ENCODE data around the gene IER2. TPM values are rescaled to one million over a fixed set of nuclear protein-coding genes. Genes with fewer than 3 reads are reported as not detected.

The IER2 gene
- total and polyA plus RNA-seq, 9 of the 15 experiments (the other 6 are each of a cell fraction or from before 2014, with no cell fraction given): 4.5 to 205 (median 23.7) TPM

DNA sequence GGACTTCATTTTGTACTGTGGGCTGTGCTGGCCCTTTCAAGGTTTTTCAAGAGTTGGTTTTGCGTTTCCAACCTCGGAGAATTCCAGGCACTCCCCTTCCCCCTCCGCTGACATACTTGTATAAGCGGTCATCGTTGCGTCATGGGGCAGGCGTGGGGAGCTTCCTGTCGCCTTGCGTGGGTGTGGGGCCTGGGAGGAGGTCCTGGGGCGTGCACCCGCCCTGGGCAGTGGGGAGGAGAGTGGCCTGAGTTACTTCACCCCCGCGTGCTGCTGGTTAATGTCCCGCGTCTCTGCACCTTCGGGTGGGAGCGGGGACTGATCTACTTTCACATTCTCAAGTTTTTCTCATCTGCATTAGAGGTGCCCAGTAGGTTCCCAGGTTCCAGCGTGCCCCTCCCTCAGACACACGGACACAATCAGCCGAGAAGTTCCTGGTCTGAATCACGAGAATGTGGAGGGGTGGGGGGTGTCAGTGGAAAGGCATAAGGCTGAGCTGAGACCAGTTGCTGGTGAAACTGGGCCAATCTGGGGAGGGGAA lies 4.1 kb downstream of the IER2 start (continued):
- TF ChIP-seq ZNF695 (CRISPR knock-in tag; IDR thresholded peaks at IDR 0.05) (no peak), SIRT6 (IDR thresholded peaks at IDR 0.05; ENCODE audit: low read depth, low read length) (no peak), ZNF3 (CRISPR knock-in tag; IDR thresholded peaks at IDR 0.05) (no peak), JUN (IDR thresholded peaks at IDR 0.05; ENCODE audit: borderline replicate concordance, low read depth, low read length) (0 out of 2 replicates have a peak, but pooled peaks have one; percentile 46), JUN (CRISPR knock-in tag; IDR thresholded peaks at IDR 0.05; ENCODE audit: borderline replicate concordance) (no peak), RFX7 (CRISPR knock-in tag; IDR thresholded peaks at IDR 0.05) (no peak), JUNB (CRISPR knock-in tag; conservative IDR thresholded peaks at IDR 0.05) (0 out of 2 replicates have a peak, but pooled peaks have one; percentile 6), TCF7L2 (IDR thresholded peaks at IDR 0.05; ENCODE audit: low read depth, low read length) (no peak), MEF2A (IDR thresholded peaks at IDR 0.05; ENCODE audit: control insufficient read depth, low read depth, low read length) (no peak), ATF7 (IDR thresholded peaks at IDR 0.05) (peak; percentile 71), MBD2 (IDR thresholded peaks at IDR 0.05; ENCODE audit: borderline replicate concordance, low read depth) (peak; percentile 46; the same call in 1 of the 2 replicates)
- TF ChIP-seq, protein P1, sequence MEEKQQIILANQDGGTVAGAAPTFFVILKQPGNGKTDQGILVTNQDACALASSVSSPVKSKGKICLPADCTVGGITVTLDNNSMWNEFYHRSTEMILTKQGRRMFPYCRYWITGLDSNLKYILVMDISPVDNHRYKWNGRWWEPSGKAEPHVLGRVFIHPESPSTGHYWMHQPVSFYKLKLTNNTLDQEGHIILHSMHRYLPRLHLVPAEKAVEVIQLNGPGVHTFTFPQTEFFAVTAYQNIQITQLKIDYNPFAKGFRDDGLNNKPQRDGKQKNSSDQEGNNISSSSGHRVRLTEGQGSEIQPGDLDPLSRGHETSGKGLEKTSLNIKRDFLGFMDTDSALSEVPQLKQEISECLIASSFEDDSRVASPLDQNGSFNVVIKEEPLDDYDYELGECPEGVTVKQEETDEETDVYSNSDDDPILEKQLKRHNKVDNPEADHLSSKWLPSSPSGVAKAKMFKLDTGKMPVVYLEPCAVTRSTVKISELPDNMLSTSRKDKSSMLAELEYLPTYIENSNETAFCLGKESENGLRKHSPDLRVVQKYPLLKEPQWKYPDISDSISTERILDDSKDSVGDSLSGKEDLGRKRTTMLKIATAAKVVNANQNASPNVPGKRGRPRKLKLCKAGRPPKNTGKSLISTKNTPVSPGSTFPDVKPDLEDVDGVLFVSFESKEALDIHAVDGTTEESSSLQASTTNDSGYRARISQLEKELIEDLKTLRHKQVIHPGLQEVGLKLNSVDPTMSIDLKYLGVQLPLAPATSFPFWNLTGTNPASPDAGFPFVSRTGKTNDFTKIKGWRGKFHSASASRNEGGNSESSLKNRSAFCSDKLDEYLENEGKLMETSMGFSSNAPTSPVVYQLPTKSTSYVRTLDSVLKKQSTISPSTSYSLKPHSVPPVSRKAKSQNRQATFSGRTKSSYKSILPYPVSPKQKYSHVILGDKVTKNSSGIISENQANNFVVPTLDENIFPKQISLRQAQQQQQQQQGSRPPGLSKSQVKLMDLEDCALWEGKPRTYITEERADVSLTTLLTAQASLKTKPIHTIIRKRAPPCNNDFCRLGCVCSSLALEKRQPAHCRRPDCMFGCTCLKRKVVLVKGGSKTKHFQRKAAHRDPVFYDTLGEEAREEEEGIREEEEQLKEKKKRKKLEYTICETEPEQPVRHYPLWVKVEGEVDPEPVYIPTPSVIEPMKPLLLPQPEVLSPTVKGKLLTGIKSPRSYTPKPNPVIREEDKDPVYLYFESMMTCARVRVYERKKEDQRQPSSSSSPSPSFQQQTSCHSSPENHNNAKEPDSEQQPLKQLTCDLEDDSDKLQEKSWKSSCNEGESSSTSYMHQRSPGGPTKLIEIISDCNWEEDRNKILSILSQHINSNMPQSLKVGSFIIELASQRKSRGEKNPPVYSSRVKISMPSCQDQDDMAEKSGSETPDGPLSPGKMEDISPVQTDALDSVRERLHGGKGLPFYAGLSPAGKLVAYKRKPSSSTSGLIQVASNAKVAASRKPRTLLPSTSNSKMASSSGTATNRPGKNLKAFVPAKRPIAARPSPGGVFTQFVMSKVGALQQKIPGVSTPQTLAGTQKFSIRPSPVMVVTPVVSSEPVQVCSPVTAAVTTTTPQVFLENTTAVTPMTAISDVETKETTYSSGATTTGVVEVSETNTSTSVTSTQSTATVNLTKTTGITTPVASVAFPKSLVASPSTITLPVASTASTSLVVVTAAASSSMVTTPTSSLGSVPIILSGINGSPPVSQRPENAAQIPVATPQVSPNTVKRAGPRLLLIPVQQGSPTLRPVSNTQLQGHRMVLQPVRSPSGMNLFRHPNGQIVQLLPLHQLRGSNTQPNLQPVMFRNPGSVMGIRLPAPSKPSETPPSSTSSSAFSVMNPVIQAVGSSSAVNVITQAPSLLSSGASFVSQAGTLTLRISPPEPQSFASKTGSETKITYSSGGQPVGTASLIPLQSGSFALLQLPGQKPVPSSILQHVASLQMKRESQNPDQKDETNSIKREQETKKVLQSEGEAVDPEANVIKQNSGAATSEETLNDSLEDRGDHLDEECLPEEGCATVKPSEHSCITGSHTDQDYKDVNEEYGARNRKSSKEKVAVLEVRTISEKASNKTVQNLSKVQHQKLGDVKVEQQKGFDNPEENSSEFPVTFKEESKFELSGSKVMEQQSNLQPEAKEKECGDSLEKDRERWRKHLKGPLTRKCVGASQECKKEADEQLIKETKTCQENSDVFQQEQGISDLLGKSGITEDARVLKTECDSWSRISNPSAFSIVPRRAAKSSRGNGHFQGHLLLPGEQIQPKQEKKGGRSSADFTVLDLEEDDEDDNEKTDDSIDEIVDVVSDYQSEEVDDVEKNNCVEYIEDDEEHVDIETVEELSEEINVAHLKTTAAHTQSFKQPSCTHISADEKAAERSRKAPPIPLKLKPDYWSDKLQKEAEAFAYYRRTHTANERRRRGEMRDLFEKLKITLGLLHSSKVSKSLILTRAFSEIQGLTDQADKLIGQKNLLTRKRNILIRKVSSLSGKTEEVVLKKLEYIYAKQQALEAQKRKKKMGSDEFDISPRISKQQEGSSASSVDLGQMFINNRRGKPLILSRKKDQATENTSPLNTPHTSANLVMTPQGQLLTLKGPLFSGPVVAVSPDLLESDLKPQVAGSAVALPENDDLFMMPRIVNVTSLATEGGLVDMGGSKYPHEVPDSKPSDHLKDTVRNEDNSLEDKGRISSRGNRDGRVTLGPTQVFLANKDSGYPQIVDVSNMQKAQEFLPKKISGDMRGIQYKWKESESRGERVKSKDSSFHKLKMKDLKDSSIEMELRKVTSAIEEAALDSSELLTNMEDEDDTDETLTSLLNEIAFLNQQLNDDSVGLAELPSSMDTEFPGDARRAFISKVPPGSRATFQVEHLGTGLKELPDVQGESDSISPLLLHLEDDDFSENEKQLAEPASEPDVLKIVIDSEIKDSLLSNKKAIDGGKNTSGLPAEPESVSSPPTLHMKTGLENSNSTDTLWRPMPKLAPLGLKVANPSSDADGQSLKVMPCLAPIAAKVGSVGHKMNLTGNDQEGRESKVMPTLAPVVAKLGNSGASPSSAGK (IDR thresholded peaks at IDR 0.05): no peak
- TF ChIP-seq, protein P2, sequence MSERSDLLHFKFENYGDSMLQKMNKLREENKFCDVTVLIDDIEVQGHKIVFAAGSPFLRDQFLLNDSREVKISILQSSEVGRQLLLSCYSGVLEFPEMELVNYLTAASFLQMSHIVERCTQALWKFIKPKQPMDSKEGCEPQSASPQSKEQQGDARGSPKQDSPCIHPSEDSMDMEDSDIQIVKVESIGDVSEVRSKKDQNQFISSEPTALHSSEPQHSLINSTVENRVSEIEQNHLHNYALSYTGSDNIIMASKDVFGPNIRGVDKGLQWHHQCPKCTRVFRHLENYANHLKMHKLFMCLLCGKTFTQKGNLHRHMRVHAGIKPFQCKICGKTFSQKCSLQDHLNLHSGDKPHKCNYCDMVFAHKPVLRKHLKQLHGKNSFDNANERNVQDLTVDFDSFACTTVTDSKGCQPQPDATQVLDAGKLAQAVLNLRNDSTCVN (CRISPR knock-in tag; IDR thresholded peaks at IDR 0.05): no peak
- TF ChIP-seq, protein P3, sequence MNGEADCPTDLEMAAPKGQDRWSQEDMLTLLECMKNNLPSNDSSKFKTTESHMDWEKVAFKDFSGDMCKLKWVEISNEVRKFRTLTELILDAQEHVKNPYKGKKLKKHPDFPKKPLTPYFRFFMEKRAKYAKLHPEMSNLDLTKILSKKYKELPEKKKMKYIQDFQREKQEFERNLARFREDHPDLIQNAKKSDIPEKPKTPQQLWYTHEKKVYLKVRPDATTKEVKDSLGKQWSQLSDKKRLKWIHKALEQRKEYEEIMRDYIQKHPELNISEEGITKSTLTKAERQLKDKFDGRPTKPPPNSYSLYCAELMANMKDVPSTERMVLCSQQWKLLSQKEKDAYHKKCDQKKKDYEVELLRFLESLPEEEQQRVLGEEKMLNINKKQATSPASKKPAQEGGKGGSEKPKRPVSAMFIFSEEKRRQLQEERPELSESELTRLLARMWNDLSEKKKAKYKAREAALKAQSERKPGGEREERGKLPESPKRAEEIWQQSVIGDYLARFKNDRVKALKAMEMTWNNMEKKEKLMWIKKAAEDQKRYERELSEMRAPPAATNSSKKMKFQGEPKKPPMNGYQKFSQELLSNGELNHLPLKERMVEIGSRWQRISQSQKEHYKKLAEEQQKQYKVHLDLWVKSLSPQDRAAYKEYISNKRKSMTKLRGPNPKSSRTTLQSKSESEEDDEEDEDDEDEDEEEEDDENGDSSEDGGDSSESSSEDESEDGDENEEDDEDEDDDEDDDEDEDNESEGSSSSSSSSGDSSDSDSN (IDR thresholded peaks at IDR 0.05; ENCODE audit: borderline replicate concordance in 1 of 2, low read depth in 2 of 2, low read length in 2 of 2): no peak
